A549 (cell line): ENCODE data around the gene MFN2. TPM values are rescaled to one million over a fixed set of nuclear protein-coding genes. Genes with fewer than 3 reads are reported as not detected.

Experiments used
- ATAC-seq, 2 experiments: fragments of 200-7000 bp in 1 of 2; fragments of >200 bp in 1 of 2; cut with Nextera tagmentation in 1 of 2; cut with Tn5 transposase in 1 of 2; 3 replicates each; pipeline versions ENCODE4 v1.8.0 to v1.9.1; 2018 to 2020; ENCODE audit warnings: mild to moderate bottlenecking in 1 of 2, moderate library complexity in 1 of 2
- CTCF ChIA-PET: fragments of 300-600 bp; sonication (Branson Sonifier 250); formaldehyde crosslinking; extraction: SDS; loops from one replicate; lab custom pipeline; 2021; ENCODE audit warnings: antibody characterized with exemption, inconsistent platforms; lab: Yijun Ruan, JAX
- POLR2A ChIA-PET: fragments of 350-600 bp; formaldehyde crosslinking; extraction: SDS; loops from one replicate; lab custom pipeline; 2021; ENCODE audit warnings: antibody characterized with exemption, inconsistent platforms; lab: Yijun Ruan, JAX
- DNase-seq, 2 experiments: peaks; one replicate each; pipeline versions ENCODE4 v3.0.0 to v3.0.0-alpha.2; 2011 to 2016; ENCODE audit warnings: low read depth in 1 of 2, low spot score in 1 of 2
- FAIRE-seq: peaks from 2 replicates; lab custom pipeline; 2011; peaks lifted over from hg19 to GRCh38; lab: Jason Lieb, UNC
- H3K27ac ChIP-seq, 2 experiments: fragments of >200 bp; sonication (Bioruptor Twin); formaldehyde crosslinking; 3 replicates each; pipeline ENCODE4 v1.5.1; 2016 to 2017
- H3K4me1 ChIP-seq: fragments of >200 bp; sonication (Bioruptor Twin); formaldehyde crosslinking; 3 replicates; pipeline ENCODE4 v1.6.1; 2016
- H3K4me2 ChIP-seq: fragments of >200 bp; sonication (Bioruptor Twin); formaldehyde crosslinking; 3 replicates; pipeline ENCODE4 v1.6.1; 2016
- H3K4me3 ChIP-seq: fragments of >200 bp; sonication (Bioruptor Twin); formaldehyde crosslinking; 3 replicates; pipeline ENCODE4 v1.5.1; 2016
- H3K9me3 ChIP-seq: fragments of >200 bp; sonication (Bioruptor Twin); formaldehyde crosslinking; 3 replicates; pipeline ENCODE4 v1.6.1; 2016
- BHLHE40 ChIP-seq: IDR thresholded peaks from 2 replicates; pipeline ENCODE4 v1.6.1; 2012; ENCODE audit warnings: low read depth, low read length, inconsistent platforms
- CBX2 ChIP-seq: fragments of 200-600 bp; sonication (generic); IDR thresholded peaks from 2 replicates; pipeline ENCODE4 v1.6.1; 2016; ENCODE audit warnings: low read depth, mild to moderate bottlenecking, borderline replicate concordance
- CEBPB ChIP-seq, 2 experiments: fragments of >200 bp in 1 of 2; sonication (Bioruptor Twin) in 1 of 2; formaldehyde crosslinking in 1 of 2; IDR thresholded peaks; 2 replicates each; pipeline ENCODE4 v1.6.1; 2012 to 2016
- CHD2 ChIP-seq: fragments of 150-350 bp; IDR thresholded peaks from 2 replicates; pipeline ENCODE4 v1.6.1; 2014; ENCODE audit warnings: low read length; ENCODE audit not compliant: partially characterized antibody
- EHF ChIP-seq: fragments of 250-450 bp; sonication (Bioruptor Pico); IDR thresholded peaks from 2 replicates; pipeline ENCODE4 v1.5.0; 2020; ENCODE audit warnings: mild to moderate bottlenecking
- ESRRA ChIP-seq: fragments of 150-350 bp; IDR thresholded peaks from 2 replicates; pipeline ENCODE4 v1.6.1; 2014; ENCODE audit warnings: mild to moderate bottlenecking, low read length, borderline replicate concordance
- GATA3 ChIP-seq: IDR thresholded peaks from 2 replicates; pipeline ENCODE4 v1.6.1; 2012; ENCODE audit warnings: borderline replicate concordance
- HDAC2 ChIP-seq: fragments of 200-600 bp; sonication (generic); IDR thresholded peaks from 2 replicates; pipeline ENCODE4 v1.6.1; 2016
- HEYL ChIP-seq: fragments of 250-450 bp; sonication (Bioruptor Pico); IDR thresholded peaks from 2 replicates; pipeline ENCODE4 v1.8.0; 2021; ENCODE audit warnings: mild to moderate bottlenecking, moderate library complexity
- HOXB13 ChIP-seq: fragments of 250-450 bp; sonication (Bioruptor Pico); IDR thresholded peaks from 2 replicates; pipeline ENCODE4 v1.5.0; 2020; ENCODE audit warnings: low read depth, mild to moderate bottlenecking, moderate library complexity
- HOXB5 ChIP-seq: fragments of 250-450 bp; sonication (Bioruptor Pico); IDR thresholded peaks from 2 replicates; pipeline ENCODE4 v1.5.0; 2020; ENCODE audit warnings: mild to moderate bottlenecking, moderate library complexity
- JUN ChIP-seq, 2 experiments: fragments of >200 bp; sonication (Bioruptor Twin); formaldehyde crosslinking; IDR thresholded peaks; 2 replicates in 1 of 2; 3 replicates in 1 of 2; pipeline ENCODE4 v1.6.1; 2016 to 2017
- JUNB ChIP-seq: fragments of >200 bp; sonication (Bioruptor Twin); formaldehyde crosslinking; IDR thresholded peaks from 2 replicates; pipeline ENCODE4 v1.6.1; 2016
- MAFK ChIP-seq: fragments of 450-650 bp; IDR thresholded peaks from 2 replicates; pipeline ENCODE4 v1.6.1; 2014; ENCODE audit not compliant: partially characterized antibody
- MAZ ChIP-seq: fragments of 150-350 bp; IDR thresholded peaks from 2 replicates; pipeline ENCODE4 v1.6.1; 2014; ENCODE audit warnings: antibody characterized with exemption, low read depth, low read length, borderline replicate concordance
- NFE2L2 ChIP-seq: fragments of 150-350 bp; conservative IDR thresholded peaks from 2 replicates; pipeline ENCODE4 v1.6.1; 2014; ENCODE audit warnings: low read length
- PHF8 ChIP-seq: fragments of 200-600 bp; sonication (generic); IDR thresholded peaks from 2 replicates; pipeline ENCODE4 v1.6.1; 2016; ENCODE audit warnings: low read depth, mild to moderate bottlenecking, antibody characterized with exemption, moderate library complexity, borderline replicate concordance
- POLR2A ChIP-seq: IDR thresholded peaks from 2 replicates; pipeline ENCODE4 v1.6.1; 2012; ENCODE audit warnings: mild to moderate bottlenecking, low read length
- RNF2 ChIP-seq: fragments of 200-600 bp; sonication (generic); IDR thresholded peaks from 2 replicates; pipeline ENCODE4 v1.6.1; 2016; ENCODE audit warnings: low read depth, mild to moderate bottlenecking, antibody characterized with exemption, moderate library complexity, borderline replicate concordance
- SMC3 ChIP-seq: fragments of >200 bp; sonication (Bioruptor Twin); formaldehyde crosslinking; IDR thresholded peaks from 3 replicates; pipeline ENCODE4 v1.6.1; 2018; ENCODE audit warnings: inconsistent platforms
- SREBF2 ChIP-seq: fragments of 450-650 bp; IDR thresholded peaks from 2 replicates; pipeline ENCODE4 v1.6.1; 2014; ENCODE audit warnings: mild to moderate bottlenecking, moderate library complexity
- TP53 ChIP-seq: fragments of 250-450 bp; sonication (Bioruptor Pico); IDR thresholded peaks from 2 replicates; pipeline ENCODE4 v1.5.0; 2021; ENCODE audit warnings: mild to moderate bottlenecking, moderate library complexity
- ZC3H11A ChIP-seq: fragments of 450-650 bp; IDR thresholded peaks from 2 replicates; pipeline ENCODE4 v1.6.1; 2014; ENCODE audit warnings: antibody characterized with exemption, mild to moderate bottlenecking
- ZFP36 ChIP-seq: fragments of 450-650 bp; IDR thresholded peaks from 2 replicates; pipeline ENCODE4 v1.6.1; 2014; ENCODE audit warnings: borderline replicate concordance; ENCODE audit not compliant: partially characterized antibody
- WGBS: methylation state at CpG from one replicate; pipeline ENCODE4 v1.1.6; 2017; ENCODE audit errors: missing lambda C conversion rate; 5-methylcytosine and 5-hydroxymethylcytosine counted together
- polyA plus RNA-seq, 4 experiments: library from polyadenylated mRNA; depleted of rRNA in 3 of 4; stranded (reverse); fragments of >200 nt; fragmentation: RNase III in 1 of 4; extraction: RNeasy Plus Mini Kit Qiagen cat#74134 plus additional on column Dnase treatment in 1 of 4; gene quantifications; 2 replicates in 3 of 4; 3 replicates in 1 of 4; pipeline ENCODE4 v1.2.3, GENCODE V29; 2011 to 2017
- TF ChIP-seq, protein P1 (sequence below): IDR thresholded peaks from 2 replicates; pipeline ENCODE4 v1.6.1; 2012
- TF ChIP-seq, protein P2 (sequence below): fragments of >200 bp; sonication (Bioruptor Twin); formaldehyde crosslinking; IDR thresholded peaks from 2 replicates; pipeline ENCODE4 v1.6.1; 2016
- TF ChIP-seq, protein P3 (sequence below): IDR thresholded peaks from 2 replicates; pipeline ENCODE4 v1.6.1; 2012; ENCODE audit warnings: low read depth, borderline replicate concordance
- TF ChIP-seq, protein P4 (sequence below): fragments of 450-650 bp; IDR thresholded peaks from 2 replicates; pipeline ENCODE4 v1.6.1; 2014; ENCODE audit warnings: antibody characterized with exemption
- TF ChIP-seq, protein P5 (sequence below): fragments of 250-450 bp; sonication (Bioruptor Pico); IDR thresholded peaks from 2 replicates; pipeline ENCODE4 v1.5.0; 2021; ENCODE audit warnings: mild to moderate bottlenecking, moderate library complexity, borderline replicate concordance

Gene MFN2
- polyA plus RNA-seq, 2 of the 4 experiments (the other 2 are of a cell fraction): 34.7 to 36.8 TPM

DNA sequence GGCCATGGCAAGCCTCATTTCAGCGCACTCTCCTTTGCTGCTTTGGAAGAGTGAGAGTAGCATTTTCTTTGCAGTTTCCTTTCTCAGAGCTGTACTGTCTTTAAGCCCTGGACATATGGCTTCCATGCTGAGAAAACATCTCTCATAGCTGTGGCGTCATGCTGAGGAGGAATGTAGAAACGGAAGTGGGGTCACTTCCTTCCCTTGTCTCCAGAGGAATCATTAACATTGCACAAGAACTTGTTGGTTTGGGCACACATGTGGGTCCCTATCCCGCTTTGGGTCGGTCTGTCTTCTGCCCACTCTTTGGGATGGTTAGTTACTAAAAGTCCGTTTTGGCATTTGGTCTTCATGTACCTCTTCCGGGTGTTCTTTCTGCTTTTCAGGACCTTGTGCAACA is 5.6 kb downstream of the MFN2 start:
- ChIA-PET POLR2A (no interaction called here), CTCF (interaction anchor here (0.5 to 1.7 kb wide), 2 partner anchors 24 to 58 kb away, joined by 3 read pairs; no protein-coding TSS in a partner anchor)
- no peak for ATAC-seq

DNA sequence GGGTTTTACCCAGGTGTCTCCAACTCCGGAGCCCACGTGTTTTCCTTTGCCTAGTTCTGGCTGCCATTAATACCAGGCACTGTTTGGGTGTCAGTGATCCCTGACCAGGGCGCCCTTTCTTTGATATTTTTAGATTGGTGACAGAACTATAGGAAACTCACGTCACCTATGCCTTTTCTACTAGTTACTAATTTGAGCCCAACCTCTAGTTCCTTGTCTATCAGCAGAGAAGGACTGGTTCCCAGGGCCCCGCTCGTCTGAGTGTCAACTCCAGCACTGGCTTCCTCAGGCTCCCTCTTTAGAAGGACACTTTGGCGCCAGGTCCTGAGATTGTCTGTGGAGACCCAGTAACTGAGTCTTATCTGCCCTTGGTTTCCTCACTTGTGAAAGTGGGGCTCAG is 9.4 kb downstream of the MFN2 start:
- H3K4me1 ChIP-seq: no peaks in the 10 kb centered on the region
- POLR2A ChIA-PET: no interaction called here
- H3K4me2 ChIP-seq: no peak overlapping the region
- H3K9me3 ChIP-seq: no peaks in the 10 kb centered on the region
- ATAC-seq: no peak
- CTCF ChIA-PET: no interaction called here
- no peak for FAIRE-seq
- no peak overlapping the region for H3K27ac ChIP-seq
- 91% methylated on average over 7 of the region's 7 CpGs for WGBS
- no peak for TF ChIP-seq POLR2A
- no peak for TF ChIP-seq ESRRA
- no peak for TF ChIP-seq JUN (IDR thresholded peaks at IDR 0.05)
- TF ChIP-seq RNF2: no peak
- TF ChIP-seq TP53 (CRISPR knock-in tag): no peak
- no peak for TF ChIP-seq BHLHE40
- TF ChIP-seq, protein P1, sequence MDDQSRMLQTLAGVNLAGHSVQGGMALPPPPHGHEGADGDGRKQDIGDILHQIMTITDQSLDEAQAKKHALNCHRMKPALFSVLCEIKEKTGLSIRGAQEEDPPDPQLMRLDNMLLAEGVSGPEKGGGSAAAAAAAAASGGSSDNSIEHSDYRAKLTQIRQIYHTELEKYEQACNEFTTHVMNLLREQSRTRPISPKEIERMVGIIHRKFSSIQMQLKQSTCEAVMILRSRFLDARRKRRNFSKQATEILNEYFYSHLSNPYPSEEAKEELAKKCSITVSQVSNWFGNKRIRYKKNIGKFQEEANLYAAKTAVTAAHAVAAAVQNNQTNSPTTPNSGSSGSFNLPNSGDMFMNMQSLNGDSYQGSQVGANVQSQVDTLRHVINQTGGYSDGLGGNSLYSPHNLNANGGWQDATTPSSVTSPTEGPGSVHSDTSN: no peak
- no peak for TF ChIP-seq EHF (CRISPR knock-in tag)
- TF ChIP-seq ZFP36: no peak
- no peak for DNase-seq
- no peak overlapping the region for H3K4me3 ChIP-seq

More for the DNA sequence above, 5.6 kb downstream of the MFN2 start:
- Histone ChIP-seq H3K9me3 (no peaks in the 10 kb centered on the region), H3K4me1 (peaks cover 14% of the 10 kb centered on the region), H3K4me2 (no peak overlapping the region), H3K27ac (no peak overlapping the region), H3K4me3 (no peak overlapping the region)
- WGBS: 76% methylated on average over 6 of the region's 7 CpGs
- no peak for FAIRE-seq
- no peak for DNase-seq
- TF ChIP-seq SMC3 (no peak), PHF8 (no peak), CBX2 (no peak), MAZ (no peak), SREBF2 (no peak), ZC3H11A (no peak), RNF2 (no peak), ESRRA (no peak), MAFK (no peak)
- TF ChIP-seq, protein P2, sequence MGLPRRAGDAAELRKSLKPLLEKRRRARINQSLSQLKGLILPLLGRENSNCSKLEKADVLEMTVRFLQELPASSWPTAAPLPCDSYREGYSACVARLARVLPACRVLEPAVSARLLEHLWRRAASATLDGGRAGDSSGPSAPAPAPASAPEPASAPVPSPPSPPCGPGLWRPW: no peak

DNA sequence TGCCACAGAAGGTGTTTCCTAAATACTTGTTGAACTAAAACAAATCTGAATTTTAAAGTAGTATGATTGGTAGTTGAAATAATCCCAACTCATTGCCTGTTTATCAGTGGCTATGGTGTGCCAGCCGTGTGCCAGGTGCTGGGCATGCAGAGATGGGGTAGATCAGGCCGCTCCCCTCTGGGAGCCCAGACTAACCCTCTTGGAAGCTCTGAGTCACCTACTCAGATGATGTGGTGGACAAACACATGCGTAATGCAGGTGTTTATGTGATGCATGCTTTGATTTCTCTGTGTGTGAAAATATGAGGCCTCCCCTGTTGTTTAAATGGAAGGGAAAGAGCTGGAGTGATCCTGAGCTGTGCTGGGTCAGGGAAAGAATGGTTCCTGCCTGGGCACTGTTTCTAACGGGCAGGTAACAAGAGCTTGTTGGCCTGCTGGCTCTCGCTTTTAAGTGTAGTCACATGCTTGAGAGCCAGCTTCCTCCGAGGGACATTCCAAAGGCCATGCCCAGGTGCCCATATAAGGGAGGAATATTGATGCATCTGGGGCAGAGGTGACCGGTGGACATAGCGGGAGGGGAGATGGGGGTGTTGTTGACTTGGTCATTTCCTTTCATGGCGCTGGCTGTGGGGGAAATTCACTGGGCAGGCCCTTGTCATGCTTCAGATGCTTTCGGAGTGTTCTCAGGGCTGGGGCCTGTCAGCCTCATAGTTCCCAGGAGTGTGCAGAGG is 10.2 kb downstream of the MFN2 start:
- ChIA-PET CTCF (no interaction called here), POLR2A (interaction anchor here (1.4 kb wide), 1 partner anchor 10 kb away, joined by 4 read pairs; the partner anchor contains the start of gene MFN2)
- no peaks in the 10 kb centered on the region for H3K9me3 ChIP-seq
- H3K4me3 ChIP-seq: no peak overlapping the region
- DNase-seq (no peak), ATAC-seq (no peak), FAIRE-seq (no peak)
- 81% methylated on average over 10 of the region's 10 CpGs for WGBS
- H3K27ac ChIP-seq: no peak overlapping the region
- no peaks in the 10 kb centered on the region for H3K4me1 ChIP-seq
- H3K4me2 ChIP-seq: no peak overlapping the region
- TF ChIP-seq HOXB13 (CRISPR knock-in tag) (no peak), ESRRA (no peak), HEYL (CRISPR knock-in tag) (no peak), HDAC2 (no peak), CEBPB (IDR thresholded peaks at IDR 0.05) (no peak), NFE2L2 (no peak), BHLHE40 (no peak), JUN (IDR thresholded peaks at IDR 0.05) (no peak), HOXB5 (CRISPR knock-in tag) (no peak), CHD2 (no peak), ZC3H11A (no peak), JUNB (no peak), GATA3 (no peak)
- TF ChIP-seq, protein P1: no peak
- TF ChIP-seq, protein P3, sequence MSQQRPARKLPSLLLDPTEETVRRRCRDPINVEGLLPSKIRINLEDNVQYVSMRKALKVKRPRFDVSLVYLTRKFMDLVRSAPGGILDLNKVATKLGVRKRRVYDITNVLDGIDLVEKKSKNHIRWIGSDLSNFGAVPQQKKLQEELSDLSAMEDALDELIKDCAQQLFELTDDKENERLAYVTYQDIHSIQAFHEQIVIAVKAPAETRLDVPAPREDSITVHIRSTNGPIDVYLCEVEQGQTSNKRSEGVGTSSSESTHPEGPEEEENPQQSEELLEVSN: no peak
- TF ChIP-seq, protein P4, sequence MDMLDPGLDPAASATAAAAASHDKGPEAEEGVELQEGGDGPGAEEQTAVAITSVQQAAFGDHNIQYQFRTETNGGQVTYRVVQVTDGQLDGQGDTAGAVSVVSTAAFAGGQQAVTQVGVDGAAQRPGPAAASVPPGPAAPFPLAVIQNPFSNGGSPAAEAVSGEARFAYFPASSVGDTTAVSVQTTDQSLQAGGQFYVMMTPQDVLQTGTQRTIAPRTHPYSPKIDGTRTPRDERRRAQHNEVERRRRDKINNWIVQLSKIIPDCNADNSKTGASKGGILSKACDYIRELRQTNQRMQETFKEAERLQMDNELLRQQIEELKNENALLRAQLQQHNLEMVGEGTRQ: no peak
- TF ChIP-seq, protein P5, sequence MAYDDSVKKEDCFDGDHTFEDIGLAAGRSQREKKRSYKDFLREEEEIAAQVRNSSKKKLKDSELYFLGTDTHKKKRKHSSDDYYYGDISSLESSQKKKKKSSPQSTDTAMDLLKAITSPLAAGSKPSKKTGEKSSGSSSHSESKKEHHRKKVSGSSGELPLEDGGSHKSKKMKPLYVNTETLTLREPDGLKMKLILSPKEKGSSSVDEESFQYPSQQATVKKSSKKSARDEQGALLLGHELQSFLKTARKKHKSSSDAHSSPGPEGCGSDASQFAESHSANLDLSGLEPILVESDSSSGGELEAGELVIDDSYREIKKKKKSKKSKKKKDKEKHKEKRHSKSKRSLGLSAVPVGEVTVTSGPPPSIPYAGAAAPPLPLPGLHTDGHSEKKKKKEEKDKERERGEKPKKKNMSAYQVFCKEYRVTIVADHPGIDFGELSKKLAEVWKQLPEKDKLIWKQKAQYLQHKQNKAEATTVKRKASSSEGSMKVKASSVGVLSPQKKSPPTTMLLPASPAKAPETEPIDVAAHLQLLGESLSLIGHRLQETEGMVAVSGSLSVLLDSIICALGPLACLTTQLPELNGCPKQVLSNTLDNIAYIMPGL: no peak
- TF ChIP-seq, all 56 proteins: peak for 0
